CD4-positive, alpha-beta T cell (primary cell): ENCODE measurements around the gene DNAH3. TPM values are rescaled to one million over a fixed set of nuclear protein-coding genes. Genes with fewer than 3 reads are reported as not detected.

ENCODE experiments used
- ATAC-seq: fragments of 200-7000 bp; cut with Tn5 transposase; one replicate; pipeline ENCODE4 v1.10.0; 2022; ENCODE audit warnings: mild to moderate bottlenecking; ENCODE audit not compliant: poor library complexity
- CTCF ChIA-PET: fragments of 350-600 bp; sonication (Branson Sonifier 250); formaldehyde crosslinking; loops from one replicate; lab custom pipeline; 2021; ENCODE audit warnings: antibody characterized with exemption, inconsistent platforms; lab: Charles Lee
- POLR2A ChIA-PET: fragments of 350-600 bp; sonication (Branson Sonifier 250); formaldehyde crosslinking; loops from one replicate; lab custom pipeline; 2021; ENCODE audit warnings: antibody characterized with exemption, inconsistent platforms; lab: Charles Lee
- DNase-seq, 14 experiments: peaks; one replicate each; pipeline ENCODE4 v3.0.0-alpha.2; 2013 to 2020; ENCODE audit warnings: mixed read lengths in 2 of 14
- H3K27ac ChIP-seq, 2 donors: one replicate each; pipeline versions ENCODE4 v1.5.1 to v1.7.0; 2013; ENCODE audit warnings: low read length in 2 of 2, low read depth in 1 of 2, mild to moderate bottlenecking in 1 of 2
- H3K27me3 ChIP-seq, 2 experiments: 1 replicate in 1 of 2; 2 replicates in 1 of 2; pipeline versions ENCODE4 v1.6.1 to v1.7.0; 2013; ENCODE audit warnings: low read length in 2 of 2, control low read depth in 1 of 2, mild to moderate bottlenecking in 1 of 2, moderate library complexity in 1 of 2; ENCODE audit not compliant: insufficient read depth in 2 of 2, control insufficient read depth in 1 of 2
- H3K36me3 ChIP-seq: one replicate; pipeline ENCODE4 v1.6.1; 2013; ENCODE audit warnings: low read length, control low read depth; ENCODE audit not compliant: insufficient read depth
- H3K4me1 ChIP-seq: one replicate; pipeline ENCODE4 v1.6.1; 2013; ENCODE audit warnings: low read length, control low read depth; ENCODE audit not compliant: insufficient read depth
- H3K4me3 ChIP-seq: one replicate; pipeline ENCODE4 v1.5.1; 2013; ENCODE audit warnings: mild to moderate bottlenecking, low read length, moderate library complexity
- H3K9me3 ChIP-seq, 2 experiments: 1 replicate in 1 of 2; 2 replicates in 1 of 2; pipeline versions ENCODE4 v1.6.1 to v1.7.0; 2013; ENCODE audit warnings: low read length in 2 of 2, mild to moderate bottlenecking in 2 of 2, control low read depth in 1 of 2, moderate library complexity in 1 of 2; ENCODE audit not compliant: control insufficient read depth in 1 of 2, insufficient read depth in 1 of 2
- H3K27ac Mint-ChIP-seq: one replicate; pipeline ENCODE4 v1.8.0; 2020; ENCODE audit warnings: mixed read lengths
- H3K27me3 Mint-ChIP-seq: one replicate; pipeline ENCODE4 v1.8.0; 2021; ENCODE audit warnings: mixed read lengths
- H3K36me3 Mint-ChIP-seq: one replicate; pipeline ENCODE4 v1.8.0; 2021; ENCODE audit warnings: low read depth, mixed read lengths
- H3K4me1 Mint-ChIP-seq: one replicate; pipeline ENCODE4 v1.8.0; 2021; ENCODE audit warnings: low read depth, mixed read lengths
- H3K4me3 Mint-ChIP-seq: one replicate; pipeline ENCODE4 v1.8.0; 2020; ENCODE audit warnings: mild to moderate bottlenecking, mixed read lengths
- H3K9me3 Mint-ChIP-seq: one replicate; pipeline ENCODE4 v1.8.0; 2020; ENCODE audit warnings: mixed read lengths
- intact Hi-C, 2 experiments: fragments of 100-400 bp; cut with DNase I in 1 of 2; cut with micrococcal nuclease in 1 of 2; formaldehyde crosslinking; loops; one replicate each; pipeline versions ENCODE4 v1.15.1 to v1.9.0; 2023 to 2025; cut with DNase I, micrococcal nuclease
- total RNA-seq, 174 experiments: library from RNA in 2 of 174; stranded (reverse) in 2 of 174; gene quantifications; one replicate each; pipeline ENCODE4 v1.2.3 and lab custom pipeline; 2021 to 2026
- TF ChIP-seq, protein P1 (sequence below): fragments of 200-600 bp; IDR thresholded peaks from one replicate; pipeline ENCODE4 v1.8.0; 2022; ENCODE audit warnings: antibody characterized with exemption, mild to moderate bottlenecking

Gene DNAH3
- total RNA-seq, 2 experiments from 2014 or later, result not detected

DNA sequence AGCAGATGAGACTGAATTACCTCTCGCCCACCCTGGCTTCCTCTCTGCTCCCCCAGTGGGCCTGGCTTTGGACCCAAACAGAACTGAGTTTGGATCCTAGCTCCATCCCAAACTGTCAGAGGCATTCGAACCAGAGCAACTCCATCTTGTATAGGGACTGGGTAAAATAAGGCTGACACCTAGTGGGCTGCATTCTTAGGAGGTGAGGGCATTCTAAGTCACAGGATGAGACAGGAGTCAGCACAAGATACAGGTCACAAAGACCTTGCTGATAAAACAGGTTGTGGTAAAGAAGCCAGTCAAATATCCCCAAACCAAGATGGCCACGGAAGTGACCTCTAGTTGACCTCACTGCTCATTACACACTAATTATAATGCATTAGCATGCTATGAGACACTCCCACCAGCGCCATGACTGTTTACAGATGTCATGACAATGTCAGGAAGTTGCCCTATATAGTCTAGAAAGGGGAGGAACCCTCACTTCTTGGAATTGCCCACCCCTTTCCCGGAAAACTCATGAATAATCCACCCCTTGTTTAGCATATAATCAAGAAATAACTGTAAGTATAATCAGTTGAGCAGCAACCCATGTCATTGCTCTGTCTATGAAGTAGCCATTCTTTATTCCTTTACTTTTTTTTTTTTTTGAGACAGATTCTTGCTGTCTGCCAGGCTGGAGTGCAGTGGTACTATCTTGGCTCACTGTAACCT, 205.6 kb downstream of the DNAH3 start:
- Mint-ChIP-seq H3K4me1 (peaks cover 5% of the 10 kb centered on the region), H3K4me3 (no peak overlapping the region), H3K9me3 (no peaks in the 10 kb centered on the region), H3K36me3 (no peaks in the 10 kb centered on the region), H3K27ac (no peak overlapping the region), H3K27me3 (no peaks in the 10 kb centered on the region)
- Histone ChIP-seq H3K36me3 (no peaks in the 10 kb centered on the region), H3K4me1 (peaks cover 9% of the 10 kb centered on the region), H3K4me3 (no peak overlapping the region), H3K9me3 (no peaks in the 10 kb centered on the region), H3K27me3 (no peaks in the 10 kb centered on the region), H3K27ac (no peak overlapping the region)
- intact Hi-C loops, result loop anchor here (1.0 to 2.0 kb wide), 2 partner anchors 95 to 96 kb away; no protein-coding TSS in a partner anchor
- DNase-seq (peak in 5 of 14 experiments; percentile 2 to 50 (median 23)), ATAC-seq (peak; percentile 44)
- TF ChIP-seq, protein P1, sequence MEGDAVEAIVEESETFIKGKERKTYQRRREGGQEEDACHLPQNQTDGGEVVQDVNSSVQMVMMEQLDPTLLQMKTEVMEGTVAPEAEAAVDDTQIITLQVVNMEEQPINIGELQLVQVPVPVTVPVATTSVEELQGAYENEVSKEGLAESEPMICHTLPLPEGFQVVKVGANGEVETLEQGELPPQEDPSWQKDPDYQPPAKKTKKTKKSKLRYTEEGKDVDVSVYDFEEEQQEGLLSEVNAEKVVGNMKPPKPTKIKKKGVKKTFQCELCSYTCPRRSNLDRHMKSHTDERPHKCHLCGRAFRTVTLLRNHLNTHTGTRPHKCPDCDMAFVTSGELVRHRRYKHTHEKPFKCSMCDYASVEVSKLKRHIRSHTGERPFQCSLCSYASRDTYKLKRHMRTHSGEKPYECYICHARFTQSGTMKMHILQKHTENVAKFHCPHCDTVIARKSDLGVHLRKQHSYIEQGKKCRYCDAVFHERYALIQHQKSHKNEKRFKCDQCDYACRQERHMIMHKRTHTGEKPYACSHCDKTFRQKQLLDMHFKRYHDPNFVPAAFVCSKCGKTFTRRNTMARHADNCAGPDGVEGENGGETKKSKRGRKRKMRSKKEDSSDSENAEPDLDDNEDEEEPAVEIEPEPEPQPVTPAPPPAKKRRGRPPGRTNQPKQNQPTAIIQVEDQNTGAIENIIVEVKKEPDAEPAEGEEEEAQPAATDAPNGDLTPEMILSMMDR, result no peak
- CTCF ChIA-PET, result no interaction called here
- POLR2A ChIA-PET, result no interaction called here

DNA sequence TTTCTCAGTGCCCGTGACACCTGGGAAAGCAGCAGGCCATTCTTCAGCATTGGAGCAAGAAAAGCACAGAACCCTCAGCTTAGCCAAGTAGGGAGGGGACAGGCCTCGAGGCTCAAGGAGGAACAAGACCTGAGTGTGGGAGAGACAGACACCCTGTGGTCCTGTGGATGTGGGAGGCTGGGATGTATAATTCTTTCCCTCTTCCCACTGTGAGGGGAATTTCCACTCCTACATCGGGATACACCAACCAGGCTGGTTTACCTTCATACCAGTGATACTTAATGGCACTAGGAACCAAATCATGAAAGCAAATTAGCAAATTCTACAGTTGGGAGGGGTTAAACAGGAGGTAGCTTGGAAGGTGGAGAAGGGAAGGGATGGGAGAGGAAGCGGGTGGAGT, 208.4 kb downstream of the DNAH3 start:
- ChIA-PET POLR2A (no interaction called here), CTCF (interaction anchor here (0.7 kb wide), 1 partner anchor 85 kb away, joined by 3 read pairs; no protein-coding TSS in a partner anchor)
- H3K9me3 Mint-ChIP-seq, result no peaks in the 10 kb centered on the region
- intact Hi-C loops, result no loop called here
- Histone ChIP-seq H3K4me1 (peaks cover 9% of the 10 kb centered on the region), H3K9me3 (no peaks in the 10 kb centered on the region), H3K27me3 (no peaks in the 10 kb centered on the region), H3K4me3 (no peak overlapping the region), H3K36me3 (no peaks in the 10 kb centered on the region), H3K27ac (no peak overlapping the region)
- ATAC-seq (no peak), DNase-seq (no peak)
- no peaks in the 10 kb centered on the region for H3K36me3 Mint-ChIP-seq
- H3K4me3 Mint-ChIP-seq, result no peak overlapping the region
- H3K27me3 Mint-ChIP-seq, result no peaks in the 10 kb centered on the region
- H3K4me1 Mint-ChIP-seq, result peaks cover 5% of the 10 kb centered on the region
- no peak overlapping the region for H3K27ac Mint-ChIP-seq
- TF ChIP-seq, protein P1, result no peak

DNA sequence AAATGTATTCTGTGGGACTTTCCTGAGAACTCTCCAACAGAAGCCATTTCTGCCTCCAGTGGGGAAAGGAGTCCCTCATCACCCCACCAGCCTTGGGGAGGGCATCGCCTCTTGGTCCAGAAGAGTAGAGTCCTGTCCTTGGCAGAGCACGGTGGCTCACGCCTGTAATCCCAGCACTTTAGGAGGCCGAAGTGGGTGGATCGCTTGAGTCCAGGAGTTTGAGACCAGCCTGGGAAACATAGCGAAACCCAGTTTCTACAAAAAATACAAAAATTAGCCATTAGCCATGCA, 209.1 kb downstream of the DNAH3 start:
- Histone ChIP-seq H3K27me3 (no peaks in the 10 kb centered on the region), H3K9me3 (no peaks in the 10 kb centered on the region), H3K36me3 (no peaks in the 10 kb centered on the region), H3K4me3 (no peak overlapping the region), H3K4me1 (peaks cover 9% of the 10 kb centered on the region), H3K27ac (no peak overlapping the region)
- DNase-seq, result no peak
- ATAC-seq, result no peak
- H3K36me3 Mint-ChIP-seq, result no peaks in the 10 kb centered on the region
- H3K4me1 Mint-ChIP-seq, result peaks cover 5% of the 10 kb centered on the region
- intact Hi-C loops, result no loop called here
- H3K27me3 Mint-ChIP-seq, result no peaks in the 10 kb centered on the region
- no peak overlapping the region for H3K4me3 Mint-ChIP-seq
- no peaks in the 10 kb centered on the region for H3K9me3 Mint-ChIP-seq
- POLR2A ChIA-PET, result no interaction called here
- CTCF ChIA-PET, result no interaction called here
- TF ChIP-seq, protein P1, result no peak
- H3K27ac Mint-ChIP-seq, result no peak overlapping the region
